GM18861 (cell line): Measurements from ENCODE around the gene SYT7.

Experiments
- ATAC-seq: cut with Tn5 transposase; IDR thresholded peaks from one replicate; pipeline ENCODE4 v1.9.1; 2021; ENCODE audit not compliant: unreplicated experiment

The SYT7 gene

DNA sequence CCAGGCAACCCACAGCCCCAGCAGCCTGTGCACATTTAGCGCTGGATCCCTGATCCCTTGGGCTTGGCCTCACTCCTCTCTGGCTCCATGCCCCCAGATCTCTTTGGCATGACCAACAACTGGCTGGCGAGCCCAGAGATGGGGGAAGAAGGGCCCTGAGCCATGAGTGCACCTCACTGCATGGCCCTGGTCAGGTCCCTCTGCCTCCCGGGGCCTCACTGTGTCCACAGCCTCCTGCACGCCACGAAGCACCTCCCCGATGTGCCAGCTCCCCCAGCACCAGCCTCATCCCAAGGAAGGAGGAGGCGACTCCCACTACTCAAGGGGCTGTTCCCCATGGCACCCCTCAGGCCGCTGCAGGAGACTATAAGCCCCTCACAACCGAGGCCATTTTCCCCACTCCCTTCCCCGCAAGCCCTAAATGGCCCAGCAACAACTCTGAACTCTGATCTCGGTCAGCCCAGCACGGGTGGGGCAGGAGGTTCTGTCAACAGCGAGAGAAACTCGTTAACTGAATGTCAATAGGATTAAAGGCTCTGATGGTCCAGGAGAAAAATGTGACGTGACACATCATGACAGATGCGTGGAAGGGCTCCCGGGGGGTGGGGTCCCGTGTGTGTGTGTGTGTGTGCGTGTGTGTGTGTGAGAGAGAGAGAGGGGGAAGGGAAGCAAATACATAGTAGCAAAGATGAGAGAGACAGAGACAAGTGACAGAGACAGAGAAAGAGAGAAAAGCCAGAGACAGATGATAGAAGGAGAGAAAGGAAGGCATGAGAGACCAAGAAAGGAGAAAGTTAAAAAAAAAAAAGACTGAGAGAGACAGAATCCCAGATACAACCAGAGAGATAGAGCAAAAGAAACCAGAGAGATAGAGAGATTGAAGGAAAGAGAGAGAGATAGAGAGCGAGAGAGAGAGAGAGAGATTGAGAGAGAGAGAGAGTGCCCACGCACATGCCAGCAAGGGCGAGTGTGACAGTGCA lies 28.4 kb upstream of the SYT7 start:
- ATAC-seq = no peak

GRCh38 chr11:61607920-61608599 lies 27.2 kb upstream of the SYT7 start:
- ATAC-seq = no peak

DNA sequence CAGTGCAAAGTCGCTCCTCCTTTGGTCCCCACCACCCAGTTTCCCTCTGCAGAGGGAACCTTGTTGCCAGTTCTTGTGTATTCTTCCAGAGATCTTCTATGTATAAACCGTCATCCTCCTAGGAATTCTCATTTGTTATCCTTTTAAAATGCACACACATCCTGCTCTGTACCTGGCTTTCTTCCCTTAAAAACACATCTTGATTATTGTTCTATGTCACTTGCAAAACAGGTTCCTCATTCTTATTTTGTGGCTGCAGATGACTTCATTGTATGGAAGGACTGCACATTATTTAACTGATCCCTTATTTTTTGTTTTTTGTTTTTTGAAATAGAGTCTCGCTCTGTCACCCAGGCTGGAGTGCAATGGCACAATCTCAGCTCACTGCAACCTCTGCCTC lies 26.6 kb upstream of the SYT7 start:
- ATAC-seq = no peak

DNA sequence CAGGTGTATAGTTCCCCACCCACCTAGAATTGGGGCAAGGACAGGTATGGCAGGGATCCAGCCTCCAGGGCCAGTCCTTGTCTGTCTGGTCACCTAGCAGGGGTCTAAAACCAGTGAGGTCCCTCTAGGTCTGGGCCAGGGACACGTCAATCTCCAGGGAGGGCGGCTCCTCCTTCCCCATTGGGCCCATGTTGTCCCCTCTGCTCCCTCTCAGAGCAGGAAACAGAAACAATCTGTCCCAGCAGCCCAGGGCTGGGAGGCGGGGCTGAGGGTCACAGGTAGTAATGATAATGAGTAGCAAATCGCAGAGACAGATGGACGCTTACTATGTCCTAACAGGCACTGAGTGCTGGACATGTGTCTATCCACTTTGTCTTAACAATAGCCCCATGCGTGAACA lies 22.8 kb upstream of the SYT7 start:
- ATAC-seq = no peak

DNA sequence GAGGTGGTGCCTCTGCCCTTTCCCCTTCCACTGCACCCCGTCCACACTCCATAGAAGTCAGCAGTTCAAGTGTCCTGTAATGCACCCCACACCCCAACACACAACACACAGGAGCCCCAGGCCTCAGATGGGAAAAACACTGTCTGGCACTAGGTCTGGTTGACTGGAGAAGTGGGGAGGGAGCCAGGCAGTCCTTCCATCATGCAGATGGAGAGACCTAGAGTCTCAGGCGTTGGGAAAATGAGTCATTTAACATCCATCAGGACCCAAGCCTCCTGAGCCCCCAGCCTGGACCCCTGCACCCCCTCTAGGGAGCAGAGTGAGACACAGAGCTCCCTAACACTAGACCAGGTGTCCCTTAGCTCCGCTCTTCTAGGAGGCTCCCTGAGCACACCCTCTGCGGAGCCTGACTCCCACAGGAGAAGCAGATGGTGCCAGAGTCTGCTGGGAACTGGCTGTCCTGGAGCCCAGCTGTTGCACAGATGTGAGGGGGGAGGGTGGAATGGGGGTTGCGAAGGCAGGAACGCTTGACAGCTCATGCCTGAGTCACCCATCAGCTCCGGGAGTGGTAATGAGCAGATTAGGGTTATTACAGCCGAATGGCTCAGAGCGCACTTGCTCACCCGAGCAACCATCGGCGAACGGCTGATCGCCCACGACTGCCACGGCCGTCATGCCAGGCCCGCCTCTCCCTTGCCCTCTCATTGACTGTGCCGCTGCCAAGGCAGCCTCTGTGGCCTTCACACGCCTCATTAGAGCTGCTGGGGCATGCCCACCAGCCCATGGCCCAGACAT lies 22.1 kb upstream of the SYT7 start:
- no peak for ATAC-seq

DNA sequence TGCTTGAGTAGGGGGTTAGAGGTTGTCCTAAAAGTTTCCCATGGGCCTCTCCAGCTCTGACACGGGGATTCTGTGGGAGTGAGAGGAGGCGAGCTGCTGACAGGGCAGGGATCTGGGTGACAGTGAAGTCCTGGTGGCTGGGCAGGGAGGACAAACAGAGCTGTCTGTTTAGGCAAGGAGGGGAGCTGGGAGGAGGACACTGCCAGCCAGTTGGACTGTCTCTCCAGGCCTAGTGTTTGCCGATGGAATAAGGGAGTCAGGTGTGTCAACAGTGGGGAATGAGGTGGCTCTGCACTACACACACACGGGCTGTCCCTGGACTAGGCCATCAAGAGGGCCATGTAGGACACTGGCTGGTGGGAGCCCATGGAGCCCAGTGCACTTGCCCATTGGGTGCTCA lies 20.6 kb upstream of the SYT7 start:
- no peak for ATAC-seq

DNA sequence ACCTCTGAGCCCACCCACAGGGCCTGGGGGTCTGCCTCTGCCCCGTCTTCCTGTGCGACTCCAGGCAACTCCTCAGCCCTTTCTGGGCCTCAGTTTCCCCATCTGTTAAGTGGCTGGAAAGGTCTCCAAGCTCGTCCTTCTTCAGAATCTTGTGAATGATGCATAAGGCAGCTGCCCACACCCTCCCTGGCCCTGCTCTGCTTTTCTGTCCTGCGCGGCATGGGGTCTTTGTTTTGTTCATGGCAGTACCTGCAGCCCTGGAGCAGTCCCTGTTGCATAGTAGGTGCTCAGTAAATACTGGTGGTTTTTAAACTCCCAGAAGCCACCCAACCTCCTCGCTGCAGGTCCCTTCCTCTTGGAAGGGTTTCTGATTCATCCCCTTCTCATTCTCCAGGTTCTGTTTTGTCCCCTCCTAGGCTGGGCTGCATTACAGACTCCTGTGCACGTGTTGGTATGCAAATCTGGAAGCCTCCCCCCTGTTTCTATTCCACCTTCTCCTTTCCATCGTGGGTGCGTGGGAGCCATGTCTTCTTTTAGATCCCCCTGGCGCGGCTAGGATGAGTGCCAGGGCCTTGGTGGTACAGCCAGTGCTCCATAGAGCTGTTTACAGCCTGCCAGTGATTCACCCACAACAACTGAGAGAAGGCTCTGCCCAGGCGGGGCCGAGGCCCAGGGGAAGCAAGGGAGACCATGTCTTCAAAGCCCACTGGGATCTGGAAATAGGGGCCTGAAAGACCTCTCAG lies 19.3 kb upstream of the SYT7 start:
- ATAC-seq = no peak

DNA sequence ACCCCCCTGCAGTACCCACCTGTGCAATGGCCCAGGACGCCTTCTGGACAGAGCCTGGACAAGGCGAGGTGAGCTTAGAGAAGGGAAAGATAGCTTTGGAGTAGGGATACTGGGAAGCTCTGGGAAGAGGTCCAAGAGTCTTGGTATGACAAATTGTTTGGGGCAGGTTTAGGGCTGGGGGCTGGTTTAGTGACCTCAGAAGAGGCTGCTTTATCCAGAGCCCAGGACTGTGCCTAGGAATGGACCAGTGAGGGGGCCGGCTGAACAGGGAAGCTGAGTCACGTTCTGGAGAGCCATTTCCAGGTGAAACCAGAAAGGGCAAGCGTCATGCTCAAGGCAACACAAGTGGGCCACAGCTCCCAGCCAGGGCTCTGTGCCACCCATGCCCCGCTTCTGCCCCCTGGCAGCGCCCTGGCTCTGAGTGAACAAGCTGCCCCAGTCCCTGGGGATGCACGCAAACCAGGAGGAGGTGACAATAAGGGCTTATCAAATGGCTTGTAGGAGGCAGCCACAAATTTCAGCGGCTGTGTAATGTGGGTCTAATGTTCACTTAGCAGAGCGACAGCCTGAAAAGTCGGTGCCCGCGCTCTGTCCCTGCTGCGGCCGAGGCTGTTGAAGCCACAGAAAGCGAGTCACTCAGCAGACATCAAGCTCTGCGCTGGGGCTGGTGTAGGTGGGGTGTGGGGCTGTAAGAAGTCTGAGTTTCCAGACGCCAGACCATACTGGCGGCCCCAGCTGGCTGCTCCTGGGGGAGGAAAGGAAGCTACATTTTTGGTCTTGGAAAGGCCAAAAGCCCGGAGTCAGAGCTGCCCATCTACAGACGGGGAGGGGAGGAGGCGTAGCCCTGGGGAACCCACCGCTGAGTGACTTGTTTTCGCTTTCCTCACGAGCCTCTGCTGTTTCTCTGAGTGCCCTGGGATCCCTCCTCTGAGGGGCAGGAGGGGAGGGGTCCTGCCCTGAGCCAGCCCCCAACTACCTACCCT lies 18.3 kb upstream of the SYT7 start:
- ATAC-seq = no peak

GRCh38 chr11:61598374-61598773 lies 17.5 kb upstream of the SYT7 start:
- ATAC-seq = no peak

- no peak for ATAC-seq
These were observed 16.1 kb upstream of the SYT7 start for GRCh38 chr11:61596990-61597389.

DNA sequence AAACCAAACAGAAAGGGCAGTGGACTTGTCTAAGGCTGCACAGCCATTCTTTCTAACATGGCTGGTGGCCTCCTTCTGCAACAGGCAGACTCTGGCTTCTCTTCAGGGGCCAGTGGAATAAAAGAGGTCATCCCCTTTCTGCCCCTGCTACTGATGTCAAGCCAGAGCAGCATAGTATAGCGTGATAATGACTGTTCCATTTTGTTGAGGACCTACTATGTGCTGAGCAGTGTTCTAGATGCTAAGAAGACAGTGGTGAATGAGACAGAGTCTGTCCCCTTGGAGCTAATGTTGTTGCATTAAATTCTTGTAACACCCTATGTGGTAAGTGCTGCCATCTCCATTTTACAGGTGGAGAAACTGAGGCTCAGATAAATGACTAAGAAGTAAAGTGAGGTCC lies 15.7 kb upstream of the SYT7 start:
- ATAC-seq = no peak

- ATAC-seq = no peak
These were observed 14.0 kb upstream of the SYT7 start for GRCh38 chr11:61594907-61595257.

GRCh38 chr11:61593151-61593550 lies 12.3 kb upstream of the SYT7 start:
- ATAC-seq = no peak

DNA sequence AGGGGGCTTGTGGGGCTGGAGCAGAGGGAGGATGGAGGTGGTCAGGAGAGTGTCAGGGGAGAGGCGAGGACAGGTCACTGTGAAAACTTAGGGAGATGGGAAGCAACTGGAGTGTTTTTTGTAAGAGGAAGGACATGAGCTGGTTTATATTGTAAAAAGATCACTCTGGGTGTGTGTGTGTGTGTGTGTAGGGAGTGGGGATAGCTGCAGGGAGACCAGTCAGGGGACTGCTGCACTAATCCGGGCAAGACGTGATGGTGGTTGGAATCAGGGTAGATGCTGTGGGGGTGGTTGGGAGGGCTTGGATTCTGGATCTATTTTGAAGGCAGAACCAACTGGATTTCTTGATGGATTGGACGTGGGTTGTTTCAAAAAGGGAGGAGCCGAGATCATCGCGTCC lies 11.3 kb upstream of the SYT7 start:
- ATAC-seq = no peak

DNA sequence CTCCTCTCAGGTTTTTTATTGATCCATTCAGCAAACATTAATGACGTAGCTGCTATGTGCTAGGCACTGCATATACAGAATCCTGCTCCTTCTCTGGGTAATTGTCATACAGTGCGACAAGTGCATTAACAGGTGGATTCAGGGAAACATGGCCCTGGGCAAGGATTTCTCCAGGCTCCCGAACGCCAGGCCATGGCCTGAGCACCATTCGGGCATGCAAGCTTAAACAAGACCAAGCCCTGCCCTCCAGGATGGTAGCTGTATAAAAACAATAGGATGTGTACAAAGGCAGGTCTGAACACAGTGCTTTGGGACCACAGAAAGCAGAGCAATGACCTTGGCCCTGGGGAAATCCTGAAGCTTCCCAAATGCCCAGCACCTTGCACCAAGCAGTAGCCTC lies 9.1 kb upstream of the SYT7 start:
- no peak for ATAC-seq

DNA sequence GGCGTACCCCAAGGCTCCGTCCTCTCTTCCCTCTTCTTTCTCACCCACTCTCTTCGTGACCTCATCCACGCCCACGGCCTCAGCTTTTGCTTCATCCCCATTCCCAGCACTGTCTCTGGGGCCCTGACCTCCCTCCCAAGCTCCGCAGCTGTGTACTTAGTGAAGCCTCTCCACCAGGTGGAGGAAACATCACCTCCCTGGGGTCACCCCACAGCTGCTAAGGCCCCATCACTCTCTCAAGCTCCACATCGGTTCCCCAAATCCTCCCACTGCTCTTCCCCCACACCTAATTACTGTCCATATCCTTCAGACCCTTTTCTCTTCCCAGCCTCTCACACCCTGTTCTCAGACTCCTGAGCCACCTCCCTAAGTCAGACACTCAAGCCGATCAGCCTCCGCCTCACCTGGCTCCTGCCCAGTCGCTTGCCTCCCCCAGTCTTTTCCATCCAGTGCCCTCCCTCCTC lies 7.9 kb upstream of the SYT7 start:
- ATAC-seq = no peak

- ATAC-seq = no peak
These were observed 7.3 kb upstream of the SYT7 start for GRCh38 chr11:61587951-61588727.

- no peak for ATAC-seq
These were observed 6.7 kb upstream of the SYT7 start for GRCh38 chr11:61587541-61587941.
